ENCODE data around the gene H3-3A.
"Not testable (repeated sequence)": the region's sequence is repeated elsewhere in the genome, so short reads cannot be mapped to it uniquely, and the experiment has no call there.

The H3-3A gene

DNA sequence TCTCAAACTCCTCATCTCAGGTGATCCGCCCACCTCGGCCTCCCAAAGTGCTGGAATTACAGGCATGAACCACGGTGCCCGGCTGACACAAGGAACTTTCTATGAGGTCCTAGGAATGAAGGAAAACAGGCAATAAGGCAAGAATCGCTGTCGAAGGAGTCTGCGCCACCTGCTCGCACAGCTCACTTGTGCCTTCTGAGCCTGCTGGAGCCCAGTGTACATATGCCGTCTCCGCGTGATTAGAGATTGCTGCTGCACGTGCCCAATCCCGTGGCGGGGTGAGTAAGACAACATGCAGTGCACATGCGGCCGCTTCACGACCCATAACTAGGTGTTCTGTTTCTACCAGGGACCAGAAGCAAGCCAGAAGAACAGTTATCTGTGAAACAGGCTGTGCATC, 24.3 kb downstream of the H3-3A start:
- no peak for DNase-seq

DNA sequence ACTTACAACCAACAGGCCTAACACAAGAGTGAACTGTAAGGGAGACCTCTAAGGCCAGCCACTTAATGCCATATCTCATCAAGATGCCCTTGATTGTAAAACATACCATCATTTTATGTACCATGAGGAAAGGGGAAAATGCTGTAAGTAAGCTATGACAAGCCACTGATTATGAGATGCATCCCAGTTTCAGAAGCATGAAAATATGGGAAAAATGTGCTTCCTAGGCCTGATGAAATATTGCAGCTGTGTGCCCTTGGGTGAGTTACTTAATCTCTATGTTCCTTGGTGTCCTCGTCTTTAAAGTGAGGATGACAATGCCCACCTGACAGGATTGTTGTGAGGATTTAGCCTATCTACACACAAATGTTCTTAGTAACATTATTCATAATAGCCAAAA, 28.9 kb downstream of the H3-3A start:
- DNase-seq, result no peak

DNA sequence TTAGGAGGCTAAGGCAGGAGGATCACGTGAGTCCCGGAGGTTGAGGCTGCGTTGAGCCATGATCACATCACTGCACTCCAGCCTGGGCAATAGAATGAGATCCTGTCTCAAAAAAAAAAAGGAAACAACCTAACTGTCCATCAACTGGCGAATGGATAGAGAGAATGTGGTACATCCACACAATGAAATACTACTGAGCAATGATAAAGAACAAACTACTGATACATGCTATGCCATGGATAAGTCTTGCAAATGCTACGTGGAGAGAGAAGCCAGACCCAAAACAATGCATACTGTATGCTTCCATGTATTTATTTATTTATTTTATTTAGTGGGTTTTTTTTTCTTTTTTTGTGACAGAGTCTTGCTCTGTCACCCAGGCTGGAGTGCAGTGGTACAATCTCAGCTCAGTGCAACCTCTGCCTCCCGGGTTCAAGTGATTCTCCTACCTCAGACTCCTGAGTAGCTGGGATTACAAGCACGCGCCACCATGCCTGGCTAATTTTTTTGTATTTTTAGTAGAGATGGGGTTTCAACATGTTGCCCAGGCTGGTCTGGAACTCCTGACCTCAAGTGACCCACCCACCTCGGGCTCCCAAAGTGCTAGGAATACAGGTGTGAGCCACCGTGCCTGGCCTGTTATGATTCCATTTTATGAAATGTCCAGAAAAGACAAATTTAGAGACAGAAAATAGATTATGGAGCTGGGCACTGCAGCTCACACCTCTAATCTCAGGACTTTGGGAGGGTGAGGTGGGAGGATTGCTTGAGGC, 29.7 kb downstream of the H3-3A start:
- not testable (repeated sequence) for DNase-seq

DNA sequence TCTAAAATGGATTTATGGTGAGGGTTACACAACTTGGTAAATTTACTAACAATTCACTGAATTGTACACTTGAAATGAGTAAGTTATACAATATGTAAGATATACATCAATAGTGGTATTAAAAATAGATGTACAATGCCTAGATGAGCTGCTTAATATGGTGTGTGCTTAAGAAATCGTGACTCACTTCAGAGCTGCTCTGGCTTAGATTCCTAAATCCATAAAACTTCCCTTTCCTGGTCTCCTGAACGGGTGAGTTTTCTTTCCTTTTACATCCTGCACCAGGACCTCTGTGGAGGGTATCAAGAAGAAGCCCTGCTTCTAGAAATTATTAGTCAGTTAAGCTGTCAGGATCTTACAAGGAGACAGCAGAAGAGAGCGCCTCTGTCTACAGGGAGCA, 30.4 kb downstream of the H3-3A start:
- DNase-seq, result no peak

DNA sequence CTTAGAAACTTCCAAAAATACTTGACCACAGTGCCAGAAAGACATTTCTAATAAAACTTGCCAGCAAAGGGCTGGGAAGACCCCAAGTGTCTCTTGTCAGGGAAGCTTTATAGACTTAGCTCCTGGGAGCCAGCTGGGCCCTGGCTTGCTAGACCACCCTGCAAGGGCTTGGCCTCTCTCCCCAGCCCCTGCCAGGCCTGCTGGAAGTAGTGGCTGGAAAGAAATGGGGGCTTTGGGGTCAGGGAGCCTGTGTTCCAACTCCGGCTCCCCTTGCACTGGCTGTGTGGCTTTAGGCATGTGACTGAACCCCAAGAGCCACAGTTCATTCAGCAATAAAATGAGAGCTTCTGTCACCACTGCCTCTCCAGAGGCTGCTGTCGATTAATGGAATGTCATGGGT, 31.1 kb downstream of the H3-3A start:
- DNase-seq, result no peak

DNA sequence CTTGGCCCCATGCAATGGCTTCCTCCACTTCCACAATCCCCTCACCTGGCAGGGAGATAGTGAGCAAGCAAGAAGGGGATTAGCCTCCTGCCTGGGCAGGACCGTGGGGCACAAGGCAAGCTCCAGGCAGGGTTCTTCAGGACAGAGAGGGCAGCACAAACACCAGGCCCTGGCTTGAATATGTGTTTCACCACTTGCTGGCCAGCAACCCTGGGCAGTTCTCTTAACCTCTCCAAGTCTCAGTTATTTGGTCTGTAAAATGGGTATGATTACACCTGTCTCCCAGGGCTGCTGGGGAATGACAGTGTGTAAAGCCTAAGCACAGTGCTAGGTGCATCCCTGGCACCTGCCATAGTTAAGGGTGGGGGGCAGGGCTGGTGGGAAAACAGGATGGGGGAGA, 31.9 kb downstream of the H3-3A start:
- no peak for DNase-seq

DNA sequence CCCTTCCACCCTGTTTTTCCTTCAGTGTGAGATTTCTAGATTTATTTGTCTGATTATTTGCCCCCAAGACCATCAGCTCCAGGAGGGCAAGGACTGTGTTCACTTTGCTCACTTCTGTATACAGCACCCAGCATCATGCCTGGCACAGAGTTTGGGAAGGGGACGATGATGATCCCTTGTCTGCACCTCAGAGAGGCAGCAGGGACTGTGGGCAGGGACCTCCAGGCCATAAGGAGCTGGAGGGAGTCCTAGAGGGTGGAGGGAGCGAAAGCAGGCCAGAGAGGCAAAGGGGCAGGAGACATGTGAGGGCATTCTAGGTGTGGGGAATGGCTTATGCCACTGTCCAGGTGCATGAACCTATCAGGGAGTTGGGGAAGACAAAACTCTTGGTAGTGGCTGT, 32.8 kb downstream of the H3-3A start:
- no peak for DNase-seq

DNA sequence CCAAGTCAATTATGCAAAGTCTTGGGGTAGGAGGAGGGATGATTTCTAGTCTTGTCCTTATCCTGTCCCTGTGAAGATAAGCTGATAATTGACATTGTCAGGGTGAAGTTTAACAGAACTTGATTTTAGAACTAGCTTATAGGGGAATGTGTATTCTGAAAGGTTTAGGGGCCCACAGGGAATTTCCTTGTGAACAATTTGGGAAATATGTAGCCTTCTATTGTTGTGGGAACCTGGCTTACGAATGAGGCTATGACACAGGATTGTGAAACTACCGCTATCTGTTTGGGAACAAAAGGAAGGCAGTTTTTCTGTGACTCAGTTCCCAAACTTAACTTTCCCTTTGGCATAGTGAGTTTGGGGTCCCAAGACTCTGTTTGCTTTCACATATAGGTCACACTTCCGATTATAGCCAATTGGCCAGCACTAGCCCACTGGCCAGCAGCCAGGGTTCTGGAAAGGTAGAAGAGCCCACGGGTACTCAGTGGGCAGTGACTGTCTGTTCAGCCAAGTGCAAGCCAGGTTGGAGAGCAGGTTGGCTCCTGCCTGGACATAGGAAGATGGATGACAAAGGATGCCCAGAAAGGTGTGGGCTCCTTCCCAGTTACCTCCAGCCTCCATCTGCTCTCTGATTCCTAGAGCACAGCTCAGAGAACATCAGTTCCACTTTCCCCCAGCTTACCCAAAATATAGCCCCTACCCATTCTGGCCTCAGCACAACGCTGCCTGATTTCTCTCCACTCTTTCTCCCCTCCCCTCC, 35.5 kb downstream of the H3-3A start:
- no peak for DNase-seq

DNA sequence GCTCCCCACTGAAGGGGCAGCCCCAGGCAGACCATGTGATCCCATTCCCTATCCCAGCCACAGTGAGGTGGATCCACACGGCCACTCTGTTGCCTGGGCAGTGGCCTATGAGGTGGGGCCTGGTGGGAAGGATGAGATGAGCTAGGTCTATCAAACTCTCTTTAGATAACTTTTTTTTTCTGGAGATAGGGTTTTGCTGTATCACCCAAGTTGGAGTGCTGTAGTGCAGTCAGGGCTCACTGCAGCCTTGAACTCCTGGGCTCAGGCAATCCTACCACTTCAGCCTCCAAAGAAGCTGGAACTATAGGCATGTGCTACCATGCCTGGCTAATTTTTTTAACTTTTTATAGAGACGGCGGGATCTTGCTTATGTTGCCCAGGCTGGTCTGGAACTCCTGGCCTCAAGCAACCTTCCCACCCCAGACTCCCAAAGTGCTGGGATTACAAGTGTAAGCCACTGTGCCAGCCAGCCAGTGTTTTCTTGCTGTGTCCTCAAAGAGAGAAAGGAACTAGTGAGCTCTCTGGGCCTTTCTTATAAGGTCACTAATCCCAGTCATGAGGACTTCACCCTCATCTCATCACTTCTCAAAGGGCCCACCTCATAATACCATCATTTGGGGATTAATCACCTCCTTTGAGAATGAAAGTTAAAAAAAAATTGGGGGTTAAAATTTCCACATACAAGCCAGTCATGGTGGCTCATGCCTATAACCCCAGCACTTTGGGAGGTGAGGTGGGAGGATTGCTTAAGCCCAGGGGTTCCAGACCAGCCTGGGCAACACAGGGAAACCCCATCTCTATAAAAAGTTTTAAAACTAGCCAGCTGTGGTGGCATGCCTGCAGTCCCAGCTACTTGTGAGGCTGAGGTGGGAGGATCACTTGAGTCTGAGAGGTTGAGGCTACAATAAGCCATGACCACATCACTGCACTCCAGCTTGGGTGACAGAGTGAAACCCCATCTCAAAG, 36.6 kb downstream of the H3-3A start:
- DNase-seq, result no peak

DNA sequence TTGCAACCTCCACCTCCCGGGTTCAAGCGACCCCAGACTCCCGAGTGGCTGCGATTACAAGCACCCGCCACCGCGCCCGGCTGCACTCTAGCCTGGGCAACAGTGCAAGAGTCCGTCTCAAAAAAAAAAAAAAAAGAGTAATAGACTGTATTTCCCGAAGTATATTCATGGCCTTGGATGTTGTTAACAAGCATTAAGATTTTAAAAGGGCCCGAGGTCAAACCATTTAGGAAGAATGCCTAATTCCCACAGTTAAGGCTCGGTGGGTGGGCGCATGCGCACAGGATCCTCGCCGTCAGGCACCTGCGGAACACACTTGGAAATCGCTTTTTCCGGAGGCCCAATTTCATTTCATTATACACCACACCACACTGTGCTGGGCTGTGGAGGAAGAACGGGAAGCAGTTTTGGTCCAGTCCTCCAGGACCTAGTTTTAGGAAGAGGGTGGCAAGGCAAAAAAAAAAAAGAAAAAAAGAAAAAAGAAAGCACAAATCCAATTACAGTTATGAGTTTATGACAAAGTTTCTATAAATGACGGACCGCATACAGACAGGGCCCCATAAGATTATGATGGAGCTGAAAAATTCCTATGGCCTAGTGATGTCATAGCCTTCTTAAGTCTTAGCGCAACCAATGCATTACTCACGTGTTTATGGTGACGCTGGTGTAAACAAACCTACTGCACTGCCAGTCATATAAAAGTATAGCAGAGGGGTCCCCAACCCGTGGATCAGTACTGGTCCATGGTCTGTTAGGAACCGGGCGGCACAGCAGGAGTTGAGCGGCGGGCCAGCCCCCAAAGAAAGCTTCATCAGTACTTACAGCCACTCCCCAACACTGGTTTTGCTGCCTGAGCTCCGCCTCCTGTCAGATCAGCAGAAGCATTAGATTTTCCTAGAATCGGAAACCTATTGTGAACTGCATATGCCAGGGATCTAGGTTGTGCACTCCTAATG, 38.2 kb downstream of the H3-3A start:
- no peak for DNase-seq

DNA sequence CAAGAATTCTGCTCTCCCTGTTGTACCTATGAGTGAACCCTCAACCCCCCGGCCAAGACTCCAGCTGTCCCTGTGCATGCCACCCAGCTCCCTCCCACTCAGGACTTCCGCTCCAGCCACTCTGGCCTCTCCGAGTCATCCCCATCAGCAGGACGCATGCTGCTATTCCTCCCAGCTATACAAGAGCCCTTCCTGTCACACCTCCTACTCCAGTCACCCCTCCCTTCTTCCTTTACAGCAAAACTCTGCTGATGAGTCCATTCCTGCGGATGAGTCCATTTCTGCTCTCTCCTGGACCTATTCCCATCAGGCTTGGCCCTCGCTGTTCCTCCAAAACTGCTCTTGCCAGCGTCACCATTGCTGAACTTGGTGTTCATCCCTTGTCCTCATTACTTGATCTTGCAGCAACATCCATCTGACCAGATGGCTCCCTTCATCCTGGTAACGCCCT, 42.2 kb downstream of the H3-3A start:
- no peak for DNase-seq

DNA sequence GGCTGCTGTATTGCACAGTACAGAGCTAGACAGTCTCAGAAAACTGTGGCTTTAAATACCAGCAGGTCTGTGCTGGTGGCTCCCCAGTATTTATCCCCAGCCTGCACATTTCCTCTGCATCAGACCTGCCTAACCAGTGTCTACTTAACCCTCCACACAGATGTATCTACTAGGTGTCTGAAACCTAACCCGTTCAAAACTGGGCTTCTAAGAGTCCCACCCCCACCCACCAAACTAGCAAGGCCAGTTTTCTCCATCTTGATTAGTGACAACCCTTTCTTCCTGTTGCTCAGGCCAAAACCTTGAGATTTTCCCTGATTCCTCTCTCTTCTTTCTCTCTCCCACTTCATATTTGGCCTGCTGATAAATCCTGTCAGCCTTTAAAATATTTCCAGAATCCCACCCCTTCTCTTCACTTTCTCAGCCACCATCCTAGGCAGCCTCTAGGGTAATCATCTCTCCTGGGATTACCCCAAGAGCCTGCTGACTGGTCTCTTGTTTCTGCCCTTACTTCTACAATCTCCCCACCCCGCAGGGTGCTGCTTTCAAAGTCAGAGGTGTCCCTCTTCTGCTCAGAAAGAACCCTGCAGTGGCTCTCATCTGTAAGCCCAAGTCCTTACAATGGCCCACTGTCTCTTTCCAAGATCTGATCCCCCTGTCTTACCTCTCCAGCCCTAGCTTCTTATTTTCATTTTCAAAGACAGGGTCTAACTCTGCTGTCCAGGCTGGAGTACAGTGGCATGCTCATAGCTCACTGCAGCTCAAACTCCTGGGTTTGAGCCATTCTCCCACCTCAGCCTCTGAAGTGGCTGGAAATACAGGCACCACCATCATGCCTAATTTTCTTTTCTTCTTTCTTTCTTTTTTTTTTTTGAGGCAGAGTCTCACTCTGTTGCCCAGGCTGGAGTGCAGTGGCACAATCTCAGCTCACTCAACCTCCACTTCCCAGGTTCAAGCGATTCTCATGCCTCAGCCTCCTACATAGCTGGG, 45.2 kb downstream of the H3-3A start:
- DNase-seq, result no peak

DNA sequence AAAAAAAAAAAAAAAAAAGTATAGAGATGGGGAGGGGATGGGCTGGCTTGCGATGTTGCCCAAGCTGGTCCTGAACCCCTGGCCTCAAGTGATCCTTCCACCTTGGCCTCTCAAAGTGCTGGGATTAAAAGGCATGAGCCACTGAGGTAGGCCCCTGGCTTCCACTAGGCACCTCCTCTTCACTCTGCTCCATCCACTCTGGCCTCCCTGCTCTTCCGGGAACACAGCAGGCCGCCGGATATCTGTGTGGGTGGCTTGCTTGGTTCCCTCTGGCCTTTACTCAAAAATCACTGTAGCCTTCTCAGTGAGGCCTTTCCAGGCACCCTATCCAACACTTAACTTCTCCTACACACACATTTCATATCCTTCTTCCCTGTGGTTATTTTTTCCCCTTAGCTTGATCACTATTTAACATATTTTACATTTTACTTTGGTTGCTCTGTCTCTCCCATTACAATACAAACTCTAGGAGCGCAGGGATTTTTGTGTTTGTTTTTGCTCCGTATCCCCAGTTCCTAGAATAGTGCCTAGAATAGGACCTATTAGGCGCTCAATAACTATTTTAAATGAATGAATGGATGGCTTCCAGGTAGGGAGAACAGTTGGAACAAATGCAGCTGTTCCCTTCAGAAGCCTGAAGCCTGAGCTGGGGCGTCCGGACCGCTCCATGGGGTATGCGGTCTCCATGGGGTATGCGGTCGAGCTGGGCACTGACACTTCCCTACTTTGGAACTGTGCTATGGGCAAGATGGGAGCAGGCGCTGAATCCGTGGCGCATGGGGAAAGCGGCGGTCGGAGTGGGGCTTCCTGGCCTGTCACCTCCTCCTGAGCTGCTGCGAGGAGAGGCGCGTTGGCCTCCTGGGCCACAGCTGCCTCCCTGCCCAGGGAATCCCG, 46.7 kb downstream of the H3-3A start:
- DNase-seq, result no peak

DNA sequence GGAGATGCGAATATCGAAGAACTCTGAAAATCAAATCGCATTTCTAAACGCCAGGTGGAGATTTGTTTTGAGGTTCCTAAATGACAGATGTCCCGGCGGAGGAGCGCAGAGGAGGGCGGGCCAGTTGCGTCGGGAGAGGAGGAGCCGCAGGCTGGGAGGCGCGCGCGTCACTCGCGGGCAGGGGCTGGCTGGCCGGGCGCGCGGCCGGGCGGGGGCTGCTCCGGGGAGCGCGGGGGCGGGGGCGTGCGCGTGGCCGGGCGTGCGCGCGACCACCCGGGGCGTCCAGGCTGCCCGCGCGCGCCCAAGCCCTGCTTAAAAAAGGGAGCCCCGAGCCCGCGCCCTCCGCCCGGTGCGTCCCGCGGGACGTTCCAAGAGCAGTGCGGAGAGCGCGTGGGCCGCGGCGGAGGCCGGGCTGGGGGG, 47.3 kb downstream of the H3-3A start:
- peak; percentile 51 to 65 for DNase-seq

DNA sequence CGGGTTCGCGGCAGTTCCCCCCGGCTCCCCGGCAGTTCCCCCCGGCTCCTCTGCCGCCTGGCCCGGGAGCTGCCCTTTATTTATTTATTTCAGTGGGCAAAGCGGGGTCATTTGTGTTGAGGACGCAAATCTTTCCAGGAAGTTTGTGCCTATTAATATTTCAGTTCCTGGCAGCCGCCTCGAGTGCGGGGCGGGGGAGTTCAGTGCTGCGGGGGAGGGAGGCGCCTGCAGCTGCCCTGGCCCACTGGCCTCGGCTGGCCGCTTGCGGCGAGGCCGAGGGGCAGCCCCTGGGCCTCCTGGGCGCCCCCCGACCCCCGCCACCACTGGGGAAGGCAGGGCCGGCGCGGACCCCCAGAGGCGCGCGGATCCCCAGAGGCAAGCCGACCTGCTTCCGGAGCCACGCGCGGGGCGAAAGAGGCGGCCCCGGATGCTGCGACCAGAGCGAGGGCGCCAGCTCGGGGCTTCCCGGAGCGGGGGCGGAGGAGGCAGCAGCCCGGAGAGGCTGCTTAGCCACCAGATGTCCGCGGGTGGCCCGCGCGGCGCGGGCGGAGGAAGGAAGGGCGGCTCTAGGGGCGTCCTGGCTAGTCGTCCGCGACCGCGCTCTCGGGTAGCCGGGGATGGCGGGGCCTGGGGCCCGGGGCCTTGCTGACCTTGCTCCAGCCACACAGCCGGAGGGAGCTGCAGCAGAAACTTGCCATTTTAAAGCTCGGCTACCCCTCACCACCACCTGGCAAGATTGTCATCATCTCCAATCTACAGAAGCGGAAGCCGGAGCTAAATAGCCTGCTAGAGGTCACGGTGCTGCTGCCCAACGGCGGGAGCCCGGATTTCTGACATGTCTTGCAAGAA, 48.0 kb downstream of the H3-3A start:
- peak in 1 of 2 donors; percentile 66 for DNase-seq

DNA sequence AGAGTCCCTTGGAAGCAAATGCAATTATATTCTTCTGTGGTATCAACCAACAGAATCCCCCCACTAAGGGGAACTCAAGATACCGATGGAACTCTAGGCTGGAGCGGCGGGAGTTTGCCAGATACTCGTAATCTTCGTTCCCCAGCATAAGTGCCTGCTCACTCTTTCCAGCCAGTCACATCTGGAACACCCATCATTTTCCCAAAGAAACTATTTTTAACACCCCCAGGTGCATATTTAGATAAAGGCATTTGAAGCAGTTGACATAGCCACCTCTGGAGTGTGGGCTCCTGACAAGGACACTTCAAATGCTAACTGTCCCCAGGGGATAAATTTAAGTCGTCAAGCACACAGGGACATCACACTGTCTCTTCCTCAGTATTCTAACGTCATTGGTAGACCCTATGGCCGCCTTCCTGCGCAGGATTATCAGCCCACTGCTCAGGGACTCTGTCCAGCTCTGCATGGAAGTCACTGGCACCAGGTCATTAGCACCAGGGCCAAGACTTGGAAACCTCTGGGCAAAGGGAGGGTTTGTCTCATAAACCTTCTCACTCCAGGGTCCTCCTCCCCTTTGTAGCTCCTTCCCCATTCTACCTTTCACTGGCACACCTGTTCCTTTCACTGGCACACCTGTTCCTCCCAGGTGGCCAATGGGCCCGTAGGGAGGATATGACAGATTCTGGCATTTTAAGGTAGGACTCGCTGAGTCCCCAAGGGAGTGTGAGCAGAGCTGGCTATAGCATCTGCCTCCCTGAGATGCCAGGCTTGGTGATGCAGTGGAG, 48.8 kb downstream of the H3-3A start:
- DNase-seq, result no peak

DNA sequence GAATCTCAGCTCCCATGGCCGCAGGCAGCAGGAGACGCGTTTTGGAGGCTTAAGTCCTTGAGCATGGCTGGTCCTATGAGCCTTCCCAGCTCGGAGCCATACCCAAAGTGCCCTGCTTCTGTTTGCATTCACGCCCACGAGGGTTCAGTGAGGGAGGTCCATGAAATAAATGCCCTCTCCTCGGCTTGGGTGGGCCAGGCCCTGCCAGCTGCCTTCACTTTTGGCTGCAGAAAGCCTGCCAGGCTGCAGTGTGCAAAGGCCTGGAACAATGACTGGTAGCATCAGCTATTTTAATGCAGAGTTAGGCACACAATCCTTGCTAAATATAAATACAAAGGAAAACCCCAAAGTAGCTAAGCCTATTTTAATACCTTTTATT, 49.4 kb downstream of the H3-3A start:
- DNase-seq, result no peak

DNA sequence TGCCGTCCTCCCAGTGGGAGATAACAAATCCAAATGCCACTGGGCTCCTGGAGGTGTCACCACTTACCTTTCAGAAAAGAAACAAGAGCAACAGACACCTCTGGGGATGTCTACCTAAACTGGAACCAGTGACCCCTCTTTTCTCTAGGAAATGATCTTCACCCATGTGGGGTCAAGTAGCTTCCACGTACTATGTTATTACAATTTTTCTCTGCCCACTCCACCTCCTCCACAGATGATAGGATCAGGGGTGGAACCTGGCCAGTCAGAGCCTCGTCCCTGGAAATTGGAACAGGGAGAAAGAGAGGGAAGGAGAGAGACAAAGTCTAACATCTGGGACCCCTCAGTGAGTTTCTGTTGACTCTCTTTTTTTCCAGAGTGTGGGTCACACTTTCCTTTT, 50.1 kb downstream of the H3-3A start:
- DNase-seq, result no peak
